OCI-LY3 (cell line): ENCODE measurements around the gene C16orf82.

ENCODE experiments used
- H2AFZ ChIP-seq: fragments of 200-600, 300-600 bp; shearing (Covaris generic); 2 replicates; pipeline ENCODE4 v1.6.0; 2014; ENCODE audit warnings: antibody characterized with exemption, low read depth, low read length
- H3K27ac ChIP-seq: fragments of 200-600, 300-600 bp; sonication (generic); 2 replicates; pipeline ENCODE4 v1.5.1; 2014; ENCODE audit warnings: mild to moderate bottlenecking, low read length, moderate library complexity, mixed read lengths
- H3K27me3 ChIP-seq: fragments of 200-600, 300-600 bp; sonication (generic); 2 replicates; pipeline ENCODE4 v1.6.1; 2014; ENCODE audit warnings: low read depth, low read length, mixed read lengths
- H3K36me3 ChIP-seq: fragments of 200-600, 300-600 bp; sonication (generic); replicated peaks from 2 replicates; pipeline ENCODE3; 2014; ENCODE audit warnings: low read depth, low read length, mixed read lengths
- H3K4me1 ChIP-seq: fragments of 300-600, 200-600 bp; sonication (generic); 2 replicates; pipeline ENCODE4 v1.6.1; 2014; ENCODE audit warnings: low read length, mixed read lengths
- H3K4me2 ChIP-seq: fragments of 200-600, 300-600 bp; sonication (generic); 2 replicates; pipeline ENCODE4 v1.6.1; 2014; ENCODE audit warnings: low read length, mixed read lengths
- H3K4me3 ChIP-seq: fragments of 300-600, 200-600 bp; sonication (generic); 2 replicates; pipeline ENCODE4 v1.5.1; 2014; ENCODE audit warnings: antibody characterized with exemption, mild to moderate bottlenecking, low read length, moderate library complexity
- H3K79me2 ChIP-seq: fragments of 300-600, 200-600 bp; shearing (Covaris generic); 2 replicates; pipeline ENCODE4 v1.6.1; 2014; ENCODE audit warnings: mild to moderate bottlenecking, low read length, mixed read lengths
- H3K9ac ChIP-seq: fragments of 300-600, 200-600 bp; shearing (Covaris generic); 2 replicates; pipeline ENCODE4 v1.6.0; 2014; ENCODE audit warnings: mild to moderate bottlenecking, low read length, moderate library complexity
- H3K9me3 ChIP-seq: fragments of 200-600, 300-600 bp; shearing (Covaris generic); 2 replicates; pipeline ENCODE4 v1.6.1; 2014; ENCODE audit warnings: low read length, mixed read lengths; ENCODE audit not compliant: insufficient read depth
- H4K20me1 ChIP-seq: fragments of 200-600, 300-600 bp; sonication (generic); 2 replicates; pipeline ENCODE4 v1.6.1; 2016; ENCODE audit warnings: low read length, mixed read lengths; ENCODE audit not compliant: insufficient read depth
- EZH2phosphoT487 ChIP-seq: fragments of 200-600 bp; shearing (Covaris generic); IDR thresholded peaks from 2 replicates; pipeline ENCODE4 v1.6.1; 2018; ENCODE audit warnings: antibody characterized with exemption, mixed run types, low read depth
- TF ChIP-seq, protein P1 (sequence below): fragments of 200-600, 300-600 bp; sonication (generic); IDR thresholded peaks from 2 replicates; pipeline ENCODE4 v1.5.1; 2014; ENCODE audit warnings: antibody characterized with exemption, low read length, low read depth

The C16orf82 gene

DNA sequence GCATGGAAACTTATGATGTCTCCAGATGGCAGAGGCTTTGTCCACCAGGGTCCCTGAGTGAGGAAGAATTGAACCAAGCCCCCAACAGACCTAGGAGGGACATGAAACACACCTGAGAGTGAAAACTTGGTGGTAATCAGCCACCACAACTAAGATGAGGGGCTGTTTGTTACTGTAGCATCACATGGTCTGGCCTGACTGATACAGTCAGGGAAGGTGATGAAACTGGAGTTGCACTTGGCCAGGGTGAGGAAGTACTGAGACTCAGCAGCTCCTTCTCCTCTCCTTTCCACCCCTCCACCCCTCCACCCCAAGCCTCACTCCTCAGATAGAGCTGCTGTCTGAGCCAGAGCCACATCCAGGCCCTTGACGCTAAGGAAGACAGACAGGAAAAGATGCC is 37.2 kb downstream of the C16orf82 start:
- Histone ChIP-seq H3K4me2 (no peak overlapping the region), H3K9ac (no peak overlapping the region)
- TF ChIP-seq, protein P1, sequence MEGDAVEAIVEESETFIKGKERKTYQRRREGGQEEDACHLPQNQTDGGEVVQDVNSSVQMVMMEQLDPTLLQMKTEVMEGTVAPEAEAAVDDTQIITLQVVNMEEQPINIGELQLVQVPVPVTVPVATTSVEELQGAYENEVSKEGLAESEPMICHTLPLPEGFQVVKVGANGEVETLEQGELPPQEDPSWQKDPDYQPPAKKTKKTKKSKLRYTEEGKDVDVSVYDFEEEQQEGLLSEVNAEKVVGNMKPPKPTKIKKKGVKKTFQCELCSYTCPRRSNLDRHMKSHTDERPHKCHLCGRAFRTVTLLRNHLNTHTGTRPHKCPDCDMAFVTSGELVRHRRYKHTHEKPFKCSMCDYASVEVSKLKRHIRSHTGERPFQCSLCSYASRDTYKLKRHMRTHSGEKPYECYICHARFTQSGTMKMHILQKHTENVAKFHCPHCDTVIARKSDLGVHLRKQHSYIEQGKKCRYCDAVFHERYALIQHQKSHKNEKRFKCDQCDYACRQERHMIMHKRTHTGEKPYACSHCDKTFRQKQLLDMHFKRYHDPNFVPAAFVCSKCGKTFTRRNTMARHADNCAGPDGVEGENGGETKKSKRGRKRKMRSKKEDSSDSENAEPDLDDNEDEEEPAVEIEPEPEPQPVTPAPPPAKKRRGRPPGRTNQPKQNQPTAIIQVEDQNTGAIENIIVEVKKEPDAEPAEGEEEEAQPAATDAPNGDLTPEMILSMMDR, result no peak
- no peak for TF ChIP-seq EZH2phosphoT487

DNA sequence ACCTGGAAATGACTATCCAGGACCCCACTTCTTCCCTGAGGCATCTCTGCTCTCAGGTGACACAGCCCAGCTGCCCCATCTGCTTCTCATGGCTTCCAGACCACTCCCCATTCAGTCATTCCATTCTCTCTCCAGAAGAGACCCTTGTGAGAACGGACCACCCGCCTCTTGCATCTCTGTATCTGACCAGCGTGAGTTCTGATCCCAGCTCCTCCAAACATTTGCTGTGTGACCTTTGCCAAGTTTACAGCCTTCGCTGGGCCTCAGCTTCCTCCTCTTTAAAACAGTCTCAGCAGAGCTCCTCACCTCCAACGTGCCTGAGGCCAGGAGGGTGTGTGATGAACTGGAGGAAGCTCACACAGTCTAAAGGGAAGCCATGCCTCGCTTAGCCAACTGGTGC is 39.6 kb downstream of the C16orf82 start:
- H3K27me3 ChIP-seq, result peaks cover 7% of the 10 kb centered on the region; the same call in 1 of the 2 replicates
- no peaks in the 10 kb centered on the region for H3K36me3 ChIP-seq
- no peaks in the 10 kb centered on the region for H3K9me3 ChIP-seq
- no peak overlapping the region for H3K4me3 ChIP-seq
- H2AFZ ChIP-seq, result no peak overlapping the region
- no peak overlapping the region for H3K4me2 ChIP-seq
- TF ChIP-seq, protein P1, result no peak
- no peak for TF ChIP-seq EZH2phosphoT487
- H4K20me1 ChIP-seq, result no peaks in the 10 kb centered on the region
- H3K4me1 ChIP-seq, result no peaks in the 10 kb centered on the region
- no peak overlapping the region for H3K27ac ChIP-seq
- H3K9ac ChIP-seq, result no peak overlapping the region
- no peaks in the 10 kb centered on the region for H3K79me2 ChIP-seq

More for the DNA sequence above, 37.2 kb downstream of the C16orf82 start:
- Histone ChIP-seq H3K4me1 (no peaks in the 10 kb centered on the region), H2AFZ (no peak overlapping the region), H4K20me1 (no peaks in the 10 kb centered on the region), H3K36me3 (no peaks in the 10 kb centered on the region), H3K79me2 (no peaks in the 10 kb centered on the region), H3K27me3 (no peaks in the 10 kb centered on the region), H3K27ac (no peak overlapping the region), H3K4me3 (no peak overlapping the region), H3K9me3 (no peaks in the 10 kb centered on the region)

DNA sequence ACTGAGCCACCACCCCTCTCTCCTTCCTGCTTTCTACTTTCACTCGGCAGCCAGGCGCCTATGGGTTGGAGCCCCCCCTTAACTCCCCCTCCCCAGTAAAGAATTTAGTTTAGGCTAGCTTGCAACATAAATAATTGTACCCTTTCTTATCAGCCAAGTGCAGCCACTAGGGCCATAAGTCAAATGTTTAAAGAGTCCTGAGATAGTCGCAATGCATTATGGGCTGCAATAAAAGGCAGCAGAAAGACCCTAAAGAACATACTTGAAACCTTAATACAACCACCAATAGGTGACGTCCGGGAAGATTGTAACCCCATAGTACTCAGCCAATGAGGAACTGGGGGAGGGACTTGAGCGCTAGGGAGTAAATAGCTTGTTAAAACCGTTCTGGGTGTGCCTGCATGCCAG is 40.5 kb downstream of the C16orf82 start:
- H3K27ac ChIP-seq, result no peak overlapping the region
- no peaks in the 10 kb centered on the region for H3K36me3 ChIP-seq
- H3K27me3 ChIP-seq, result peaks cover 12% of the 10 kb centered on the region
- no peak overlapping the region for H3K9ac ChIP-seq
- no peaks in the 10 kb centered on the region for H3K4me1 ChIP-seq
- no peak overlapping the region for H3K4me2 ChIP-seq
- TF ChIP-seq EZH2phosphoT487, result no peak
- TF ChIP-seq, protein P1, result no peak
- no peak overlapping the region for H2AFZ ChIP-seq
- no peaks in the 10 kb centered on the region for H4K20me1 ChIP-seq
- H3K9me3 ChIP-seq, result no peaks in the 10 kb centered on the region
- H3K4me3 ChIP-seq, result no peak overlapping the region
- H3K79me2 ChIP-seq, result no peaks in the 10 kb centered on the region

DNA sequence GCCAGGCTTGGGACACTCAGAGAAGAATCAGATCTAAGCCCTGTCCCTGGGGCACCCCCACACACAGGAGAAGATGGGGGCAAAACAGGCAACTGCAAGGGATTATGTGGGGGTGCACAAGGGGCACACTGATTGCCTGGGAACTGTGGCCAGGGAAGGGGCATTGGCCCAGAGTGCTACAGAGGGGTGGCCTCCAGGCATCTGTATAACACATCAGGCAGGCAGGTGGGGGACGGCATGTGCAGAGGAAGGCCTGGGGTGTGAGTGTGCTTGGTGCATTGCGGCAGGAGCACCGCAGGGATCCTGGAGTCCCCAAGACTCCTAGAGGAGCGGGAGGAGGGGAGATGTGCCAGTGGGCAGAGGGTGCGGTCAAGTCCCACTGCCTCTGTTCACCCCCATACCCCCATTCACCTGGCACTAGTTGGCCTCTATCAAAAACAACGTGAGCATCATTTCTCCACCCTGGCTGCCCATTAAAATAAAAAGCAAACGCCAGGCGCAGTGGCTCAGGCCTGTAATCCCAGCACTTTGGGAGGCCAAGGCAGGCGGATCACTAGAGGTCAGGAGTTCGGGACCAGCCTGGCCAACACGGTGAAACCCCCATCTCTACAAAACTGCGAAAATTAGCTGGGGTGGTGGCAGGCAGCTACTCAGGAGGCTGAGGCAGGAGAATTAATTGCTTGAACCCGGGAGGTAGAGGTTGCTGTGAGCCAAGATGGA is 41.5 kb downstream of the C16orf82 start:
- Histone ChIP-seq H2AFZ (no peak overlapping the region), H3K27ac (no peak overlapping the region), H3K27me3 (peaks cover 12% of the 10 kb centered on the region), H3K4me3 (no peak overlapping the region), H3K4me1 (no peaks in the 10 kb centered on the region), H4K20me1 (no peaks in the 10 kb centered on the region), H3K36me3 (no peaks in the 10 kb centered on the region), H3K79me2 (no peaks in the 10 kb centered on the region), H3K9ac (no peak overlapping the region), H3K9me3 (no peaks in the 10 kb centered on the region), H3K4me2 (no peak overlapping the region)
- TF ChIP-seq EZH2phosphoT487, result no peak
- TF ChIP-seq, protein P1, result no peak
